Prostate gland (tissue), 2 donors: ENCODE data around the gene C20orf173. TPM values are rescaled to one million over a fixed set of nuclear protein-coding genes. Genes with fewer than 3 reads are reported as not detected.

Source experiments
- DNase-seq: peaks from one replicate; pipeline ENCODE4 v3.0.0-alpha.2; 2019; ENCODE audit warnings: low spot score
- H3K27ac ChIP-seq, 2 donors: fragments of 200-600 bp; sonication (generic); 2 replicates each; pipeline ENCODE4 v1.5.1; 2017 to 2019
- H3K27me3 ChIP-seq: fragments of 200-600 bp; sonication (generic); replicated peaks from 2 replicates; pipeline ENCODE4 v1.5.1; 2019; ENCODE audit not compliant: insufficient read depth
- H3K36me3 ChIP-seq, 2 donors: fragments of 200-600 bp; sonication (generic); 1 replicate in 1 of 2; 2 replicates in 1 of 2; pipeline versions ENCODE4 v1.5.1 to v1.8.1; 2017 to 2019
- H3K4me1 ChIP-seq: fragments of 200-600 bp; sonication (generic); replicated peaks from 2 replicates; pipeline ENCODE4 v1.5.1; 2019
- H3K4me3 ChIP-seq, 2 donors: fragments of 200-600 bp; sonication (generic); 2 replicates each; pipeline ENCODE4 v1.5.1; 2017 to 2019
- H3K9me3 ChIP-seq: fragments of 200-600 bp; sonication (generic); 2 replicates; pipeline ENCODE4 v1.5.1; 2017
- POLR2A ChIP-seq: fragments of 450-650 bp; IDR thresholded peaks from one replicate; pipeline ENCODE4 v1.6.1; 2016; ENCODE audit warnings: antibody characterized with exemption, mild to moderate bottlenecking
- POLR2AphosphoS5 ChIP-seq: sonication (generic); formaldehyde crosslinking; IDR thresholded peaks from one replicate; pipeline ENCODE4 v1.6.1; 2017; ENCODE audit warnings: antibody characterized with exemption
- WGBS: methylation state at CpG from one replicate; pipeline ENCODE4 v1.1.5; 2018; 5-methylcytosine and 5-hydroxymethylcytosine counted together
- intact Hi-C: fragments of 100-400 bp; cut with DNase I; formaldehyde crosslinking; loops from one replicate; pipeline ENCODE4 v1.14.2; 2022
- total RNA-seq, 2 donors: library from RNA; depleted of rRNA; stranded (reverse); fragments of >200 nt; gene quantifications; one replicate each; pipeline ENCODE4 v1.1.0, GENCODE V29; 2016
- TF ChIP-seq, protein P1 (sequence below), 4 experiments: fragments of 200-600 bp in 2 of 4; fragments of 450-650 bp in 2 of 4; sonication (generic) in 2 of 4; IDR thresholded peaks; 1 replicate in 3 of 4; 2 replicates in 1 of 4; pipeline ENCODE4 v1.5.1; 2016 to 2019; ENCODE audit warnings: antibody characterized with exemption in 4 of 4, mild to moderate bottlenecking in 2 of 4, moderate library complexity in 2 of 4

The C20orf173 gene, protein sequence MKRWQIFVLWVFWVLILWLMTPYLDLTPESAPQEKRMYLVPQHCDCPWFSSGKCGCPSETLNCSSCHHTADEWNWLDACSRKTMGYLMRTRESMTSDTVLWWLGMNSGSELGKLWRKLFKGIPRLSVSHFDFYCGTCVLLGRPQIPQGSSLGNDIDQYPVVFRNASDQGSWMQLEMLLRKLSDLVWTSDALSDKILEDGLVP
- not detected for total RNA-seq

DNA sequence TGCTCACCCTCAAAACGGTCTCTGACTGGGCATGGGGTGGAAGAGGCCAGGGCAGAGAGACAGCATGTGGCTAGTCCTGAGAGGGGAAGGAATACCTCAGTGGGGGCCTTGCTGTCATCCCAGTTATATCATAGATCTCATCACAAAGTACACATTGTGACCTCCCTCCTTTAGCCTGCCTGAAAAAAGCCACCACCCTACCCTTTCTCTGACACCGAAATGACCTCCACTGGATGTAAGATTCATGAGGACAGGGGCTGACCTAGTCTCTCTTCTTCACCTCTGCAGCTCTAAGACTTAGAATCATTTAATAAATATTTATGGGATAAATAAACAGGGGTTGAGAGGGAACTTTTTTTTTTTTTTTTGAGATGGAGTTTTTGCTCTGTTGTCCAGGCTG, at the start of gene C20orf173:
Gene C20orf173, minus strand, starts transcription at position 101 of the 400 bp plus-strand sequence. CDS start 279 bp downstream, outside the sequence.
- 87% methylated on average over 2 of the region's 2 CpGs for WGBS
- Histone ChIP-seq H3K27me3 (no peaks in the 10 kb centered on the region), H3K4me1 (no peaks in the 10 kb centered on the region), H3K36me3 (no peaks in the 10 kb centered on the region), H3K4me3 (no peak within 1 kb of the TSS), H3K9me3 (no peaks in the 10 kb centered on the region), H3K27ac (no peak within 1 kb of the TSS)
- no peak for TF ChIP-seq POLR2AphosphoS5
- no peak for TF ChIP-seq POLR2A
- TF ChIP-seq, protein P1, sequence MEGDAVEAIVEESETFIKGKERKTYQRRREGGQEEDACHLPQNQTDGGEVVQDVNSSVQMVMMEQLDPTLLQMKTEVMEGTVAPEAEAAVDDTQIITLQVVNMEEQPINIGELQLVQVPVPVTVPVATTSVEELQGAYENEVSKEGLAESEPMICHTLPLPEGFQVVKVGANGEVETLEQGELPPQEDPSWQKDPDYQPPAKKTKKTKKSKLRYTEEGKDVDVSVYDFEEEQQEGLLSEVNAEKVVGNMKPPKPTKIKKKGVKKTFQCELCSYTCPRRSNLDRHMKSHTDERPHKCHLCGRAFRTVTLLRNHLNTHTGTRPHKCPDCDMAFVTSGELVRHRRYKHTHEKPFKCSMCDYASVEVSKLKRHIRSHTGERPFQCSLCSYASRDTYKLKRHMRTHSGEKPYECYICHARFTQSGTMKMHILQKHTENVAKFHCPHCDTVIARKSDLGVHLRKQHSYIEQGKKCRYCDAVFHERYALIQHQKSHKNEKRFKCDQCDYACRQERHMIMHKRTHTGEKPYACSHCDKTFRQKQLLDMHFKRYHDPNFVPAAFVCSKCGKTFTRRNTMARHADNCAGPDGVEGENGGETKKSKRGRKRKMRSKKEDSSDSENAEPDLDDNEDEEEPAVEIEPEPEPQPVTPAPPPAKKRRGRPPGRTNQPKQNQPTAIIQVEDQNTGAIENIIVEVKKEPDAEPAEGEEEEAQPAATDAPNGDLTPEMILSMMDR (IDR thresholded peaks at IDR 0.05): no peak
- no peak for DNase-seq
- intact Hi-C loops: no loop called here

DNA sequence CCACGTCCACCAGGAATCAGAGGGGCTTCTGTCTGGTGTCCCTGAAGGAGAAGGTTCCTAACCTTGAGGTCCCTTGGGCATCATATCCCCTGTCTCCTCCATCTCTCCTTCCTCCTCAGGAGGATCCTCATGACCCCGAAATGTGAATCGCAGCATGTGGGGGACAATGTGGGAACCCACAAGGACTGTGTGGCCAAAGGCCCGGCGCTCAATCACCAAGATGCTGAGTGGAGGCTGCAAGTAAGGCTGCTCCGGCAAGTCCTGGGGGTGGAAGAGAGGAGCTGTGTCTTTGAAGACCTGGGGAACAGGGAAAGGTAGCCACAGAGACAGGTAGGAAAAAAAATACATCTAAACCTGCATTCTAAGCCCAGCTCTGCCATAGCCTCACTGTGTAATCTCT, 49.7 kb upstream of the C20orf173 start:
- Histone ChIP-seq H3K27ac (no peak overlapping the region), H3K4me3 (no peak overlapping the region), H3K27me3 (no peaks in the 10 kb centered on the region), H3K9me3 (no peaks in the 10 kb centered on the region), H3K36me3 (no peaks in the 10 kb centered on the region), H3K4me1 (no peaks in the 10 kb centered on the region)
- WGBS: 95% methylated on average over 6 of the region's 6 CpGs
- no peak for DNase-seq
- intact Hi-C loops: no loop called here
- TF ChIP-seq POLR2A (no peak), POLR2AphosphoS5 (no peak)
- TF ChIP-seq, protein P1 (IDR thresholded peaks at IDR 0.05): no peak

DNA sequence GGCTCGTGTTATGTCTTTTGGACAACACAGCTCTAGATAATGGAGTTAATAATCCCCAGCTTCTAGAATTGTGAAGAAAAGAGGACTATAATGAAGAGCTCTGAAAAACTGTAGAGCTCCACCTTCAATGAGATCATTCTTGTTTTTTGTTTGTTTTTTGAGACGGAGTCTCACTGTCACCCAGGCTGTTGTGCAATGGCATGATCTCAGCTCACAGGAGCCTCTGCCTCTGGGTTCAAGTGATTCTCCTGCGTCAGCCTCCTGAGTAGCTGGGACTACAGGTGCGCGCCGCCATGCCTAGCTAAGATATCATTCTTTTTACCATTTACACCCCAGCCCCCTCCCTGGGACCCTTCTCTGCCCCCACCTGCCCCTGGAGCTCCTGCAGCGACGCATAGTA, 49.0 kb upstream of the C20orf173 start:
- no peak overlapping the region for H3K27ac ChIP-seq
- no peaks in the 10 kb centered on the region for H3K36me3 ChIP-seq
- intact Hi-C loops: no loop called here
- WGBS: 81% methylated on average over 8 of the region's 8 CpGs
- TF ChIP-seq, protein P1 (IDR thresholded peaks at IDR 0.05): no peak
- TF ChIP-seq POLR2A (no peak), POLR2AphosphoS5 (no peak)
- no peaks in the 10 kb centered on the region for H3K9me3 ChIP-seq
- H3K27me3 ChIP-seq: no peaks in the 10 kb centered on the region
- no peaks in the 10 kb centered on the region for H3K4me1 ChIP-seq
- no peak for DNase-seq
- H3K4me3 ChIP-seq: no peak overlapping the region

DNA sequence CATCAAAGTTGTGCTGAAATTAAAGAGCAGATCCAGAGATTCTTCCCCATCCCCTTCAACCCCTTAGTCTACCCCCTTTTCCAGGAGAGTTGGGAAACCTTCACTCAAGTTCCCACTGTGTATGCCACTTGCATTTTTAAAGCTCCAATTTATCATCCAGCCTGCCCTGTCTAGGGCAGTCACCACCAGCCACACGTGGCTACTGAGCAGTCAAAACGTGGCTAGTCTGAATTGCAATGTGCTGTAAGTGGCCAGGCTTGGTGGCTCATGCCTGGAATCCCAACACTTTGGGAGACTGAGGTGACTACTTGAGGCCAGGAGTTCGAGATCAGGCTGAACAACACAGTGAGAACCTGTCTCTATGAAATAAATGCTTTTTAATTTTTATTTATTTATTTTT, 47.4 kb upstream of the C20orf173 start:
- Histone ChIP-seq H3K27ac (no peak overlapping the region), H3K27me3 (no peaks in the 10 kb centered on the region), H3K36me3 (no peaks in the 10 kb centered on the region), H3K9me3 (no peaks in the 10 kb centered on the region), H3K4me1 (no peaks in the 10 kb centered on the region), H3K4me3 (no peak overlapping the region)
- no peak for DNase-seq
- intact Hi-C loops: no loop called here
- WGBS: 75% methylated on average over 3 of the region's 3 CpGs
- TF ChIP-seq POLR2A (no peak), POLR2AphosphoS5 (no peak)
- TF ChIP-seq, protein P1 (IDR thresholded peaks at IDR 0.05): no peak

DNA sequence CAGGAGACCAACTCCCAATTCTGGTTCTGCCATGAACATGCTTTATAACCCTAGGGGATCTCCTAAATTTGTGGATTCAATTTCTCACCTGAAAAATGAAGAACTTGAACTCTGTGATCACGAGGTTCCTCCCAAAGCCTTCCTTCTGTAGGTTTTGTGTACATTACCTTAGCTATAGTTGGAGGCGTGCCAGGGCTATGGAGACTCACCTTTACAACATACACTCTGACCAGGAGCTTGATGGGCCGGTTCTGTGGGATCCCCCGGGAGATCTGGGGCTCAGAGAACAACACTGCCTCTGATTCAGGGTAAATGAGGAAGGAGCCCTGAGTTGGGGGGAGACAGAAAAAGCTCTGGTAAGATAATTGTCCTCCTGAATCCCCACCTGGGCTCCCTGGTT, 46.5 kb upstream of the C20orf173 start:
- no peaks in the 10 kb centered on the region for H3K4me1 ChIP-seq
- H3K4me3 ChIP-seq: no peak overlapping the region
- intact Hi-C loops: no loop called here
- DNase-seq: no peak
- WGBS: 52% methylated on average over 4 of the region's 4 CpGs
- no peaks in the 10 kb centered on the region for H3K9me3 ChIP-seq
- no peak overlapping the region for H3K27ac ChIP-seq
- TF ChIP-seq POLR2A: no peak
- no peak for TF ChIP-seq POLR2AphosphoS5
- TF ChIP-seq, protein P1 (IDR thresholded peaks at IDR 0.05): no peak
- H3K36me3 ChIP-seq: no peaks in the 10 kb centered on the region
- H3K27me3 ChIP-seq: no peaks in the 10 kb centered on the region
